ENCODE results near the gene PLIN5.

DNA sequence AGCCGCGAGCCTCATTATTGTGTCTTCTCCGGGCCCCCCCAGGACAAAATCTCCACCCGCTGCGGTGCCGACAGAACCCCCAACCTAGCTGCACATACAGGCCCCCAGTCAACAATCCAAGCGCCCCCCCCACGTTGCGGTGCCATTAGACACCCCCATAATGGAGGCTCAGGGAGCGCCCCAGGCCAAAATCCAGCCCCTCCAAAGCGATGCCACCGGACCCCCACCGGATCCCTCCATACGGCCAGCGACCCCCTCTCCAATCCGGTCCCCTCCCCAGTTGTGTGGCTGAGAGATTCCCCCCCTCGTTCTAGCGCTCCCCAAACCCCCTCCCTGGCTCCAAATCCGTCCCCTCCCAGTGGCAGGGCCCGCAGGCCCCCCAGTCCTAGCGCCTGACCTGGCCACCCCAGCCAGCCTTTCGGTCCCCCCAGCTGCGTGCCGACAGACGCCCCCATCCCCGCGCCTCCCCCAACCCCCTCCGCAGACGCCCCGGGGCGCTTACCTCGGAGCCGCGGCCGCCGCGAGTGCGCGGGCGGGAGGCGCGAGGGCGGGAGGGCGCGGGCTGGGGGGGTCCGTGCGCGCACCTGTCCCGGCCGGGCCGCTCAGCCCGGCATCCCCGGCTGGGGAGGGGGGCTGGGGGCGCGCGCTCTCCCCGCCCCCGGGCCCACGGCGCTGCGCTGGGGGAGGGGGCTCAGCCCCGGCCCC is 46.1 kb upstream of the PLIN5 start:
- no peak for TF ChIP-seq ZNF274 (IDR thresholded peaks at IDR 0.05; ENCODE audit: low read depth, low read length)
- TF ChIP-seq SUZ12 (IDR thresholded peaks at IDR 0.05; ENCODE audit: extremely low read depth, insufficient read depth, insufficient read length), result no peak
